K562 (cell line): ENCODE measurements around the gene MLYCD. TPM values are rescaled to one million over a fixed set of nuclear protein-coding genes. Genes with fewer than 3 reads are reported as not detected.

Source experiments
- ATF3 ChIP-seq, 2 experiments: fragments of 450-650 bp in 1 of 2; sonication (generic) in 1 of 2; formaldehyde crosslinking in 1 of 2; IDR thresholded peaks in 1 of 2; conservative IDR thresholded peaks in 1 of 2; 2 replicates each; pipeline versions ENCODE4 v1.6.1 to v1.8.1; 2016 to 2023; ENCODE audit warnings: mild to moderate bottlenecking in 2 of 2, moderate library complexity in 2 of 2, inconsistent platforms in 1 of 2, missing genetic modification reagents in 1 of 2
- JUND ChIP-seq, 2 experiments: IDR thresholded peaks; 2 replicates in 1 of 2; 3 replicates in 1 of 2; pipeline ENCODE4 v1.6.1; 2011; ENCODE audit warnings: borderline replicate concordance in 2 of 2, low read depth in 2 of 2, low read length in 2 of 2, improper control_type of control experiment in 1 of 2, missing biosample characterization in 1 of 2, missing genetic modification characterization in 1 of 2, missing genetic modification reagents in 1 of 2
- NR2C2 ChIP-seq, 2 experiments: fragments of 200-800 bp in 1 of 2; sonication (Bioruptor generic) in 1 of 2; sonication (generic) in 1 of 2; formaldehyde crosslinking in 1 of 2; IDR thresholded peaks; 2 replicates each; pipeline versions ENCODE4 v1.6.1 to v1.8.0; 2016 to 2022; ENCODE audit warnings: mild to moderate bottlenecking in 1 of 2, missing compliant biosample characterization in 1 of 2, missing genetic modification characterization in 1 of 2, missing genetic modification reagents in 1 of 2
- SPI1 ChIP-seq: IDR thresholded peaks from 2 replicates; pipeline ENCODE4 v1.6.1; 2011; ENCODE audit warnings: low read depth, low read length, control low read depth, borderline replicate concordance
- TOE1 ChIP-seq, 2 experiments: fragments of 450-650 bp in 1 of 2; sonication (generic) in 1 of 2; formaldehyde crosslinking in 1 of 2; IDR thresholded peaks; 2 replicates each; pipeline versions ENCODE4 v1.7.1 to v1.8.0; 2016 to 2022; ENCODE audit warnings: borderline replicate concordance in 2 of 2, mild to moderate bottlenecking in 2 of 2, antibody characterized with exemption in 1 of 2, inconsistent platforms in 1 of 2, low read depth in 1 of 2, missing genetic modification reagents in 1 of 2, moderate library complexity in 1 of 2
- polyA plus RNA-seq, 8 experiments: library from polyadenylated mRNA; depleted of rRNA in 4 of 8; stranded (reverse) in 5 of 8; unstranded in 3 of 8; fragments of >200 nt; fragmentation: Nextera tagmentation in 2 of 8; fragmentation: Illumina TruSeq in 1 of 8; extraction: Ambion mirVana in 2 of 8; extraction: Trizol in 1 of 8; gene quantifications; 2 replicates each; pipeline versions ENCODE4 v1.2.1 to v1.2.3, GENCODE V29; 2011 to 2014; ENCODE audit warnings: inconsistent platforms in 1 of 8, missing spikeins in 1 of 8
- total RNA-seq, 7 experiments: library from RNA; depleted of rRNA in 6 of 7; stranded (reverse); fragments of >200 nt in 6 of 7; fragmentation: Illumina TruSeq in 2 of 7; extraction: Trizol in 2 of 7; gene quantifications; 2 replicates each; pipeline versions ENCODE4 v1.2.1 to v1.2.3, GENCODE V29; 2011 to 2021; ENCODE audit warnings: low replicate concordance in 1 of 7

The MLYCD gene
- total and polyA plus RNA-seq, 9 of the 15 experiments (the other 6 are each of a cell fraction or from before 2014, with no cell fraction given), result 0.15 to 2.0 (median 1.0) TPM

GRCh38 chr16:83954577-83955016, 55.7 kb downstream of the MLYCD start (continued):
- TF ChIP-seq SPI1, result peak; percentile 72
- peak; percentile 86 for TF ChIP-seq ATF3 (IDR thresholded peaks at IDR 0.05)
- TF ChIP-seq ATF3 (CRISPR knock-in tag; conservative IDR thresholded peaks at IDR 0.05), result peak; percentile 36; the same call in 1 of the 2 replicates
- no peak for TF ChIP-seq NR2C2 (CRISPR knock-in tag; IDR thresholded peaks at IDR 0.05)
- TF ChIP-seq NR2C2 (tag; IDR thresholded peaks at IDR 0.05), result peak; percentile 19; the same call in 1 of the 2 replicates
- peak; percentile 75 for TF ChIP-seq JUND (IDR thresholded peaks at IDR 0.05; ENCODE audit: borderline replicate concordance, low read depth, low read length)
- peak; percentile 62; the same call in 1 of the 3 replicates for TF ChIP-seq JUND (tag; IDR thresholded peaks at IDR 0.05; ENCODE audit: borderline replicate concordance, low read depth, low read length)
- TF ChIP-seq TOE1 (IDR thresholded peaks at IDR 0.05; ENCODE audit: borderline replicate concordance), result no peak
- TF ChIP-seq TOE1 (CRISPR knock-in tag; IDR thresholded peaks at IDR 0.05; ENCODE audit: borderline replicate concordance, low read depth), result no peak
